Measurements from ENCODE around the gene KLHDC1.
A peak's percentile ranks its signal among the peaks of the same experiment; 100 is the strongest.

The KLHDC1 gene

DNA sequence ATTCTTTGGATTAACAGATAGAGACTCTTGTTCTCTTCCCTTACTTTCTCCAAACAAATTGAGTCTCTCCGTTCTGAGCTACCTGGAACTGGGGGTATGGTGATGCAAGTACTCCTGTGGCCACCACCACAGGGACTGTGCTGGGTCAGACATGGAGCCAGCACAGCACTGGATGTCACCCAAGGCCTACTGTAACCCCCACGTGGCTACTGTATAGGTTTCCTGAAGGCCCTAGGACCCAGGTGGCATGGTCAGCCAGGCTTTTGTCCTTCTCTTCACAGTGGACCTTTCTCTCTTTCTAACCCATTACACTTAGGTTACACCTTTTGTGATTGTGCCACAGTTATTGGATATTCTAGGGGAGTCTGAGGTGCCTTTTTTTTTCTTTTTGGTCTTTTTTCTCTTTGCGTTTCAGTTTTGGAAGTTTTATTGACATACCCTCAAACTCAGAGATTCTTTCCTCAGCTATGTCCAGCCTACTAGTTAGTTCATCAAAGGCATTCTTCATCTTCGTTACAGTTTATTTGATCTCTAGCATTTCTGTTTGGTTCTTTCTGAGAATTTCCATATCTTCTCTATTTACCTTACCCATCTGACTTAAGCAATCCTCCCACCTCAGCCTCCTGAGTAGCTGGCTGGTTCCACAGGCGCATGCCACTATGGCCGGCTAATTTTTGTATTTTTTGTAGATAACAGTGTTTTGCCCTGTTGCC, 69.1 kb downstream of the KLHDC1 start:
- peaks cover 2 to 4% of the 10 kb centered on the region in 2 experiments for H3K4me1 ChIP-seq (ENCODE audit: control insufficient read depth in 1 of 2, insufficient read depth in 1 of 2, low read depth in 1 of 2, low read length in 1 of 2)
- TF ChIP-seq, protein P1, sequence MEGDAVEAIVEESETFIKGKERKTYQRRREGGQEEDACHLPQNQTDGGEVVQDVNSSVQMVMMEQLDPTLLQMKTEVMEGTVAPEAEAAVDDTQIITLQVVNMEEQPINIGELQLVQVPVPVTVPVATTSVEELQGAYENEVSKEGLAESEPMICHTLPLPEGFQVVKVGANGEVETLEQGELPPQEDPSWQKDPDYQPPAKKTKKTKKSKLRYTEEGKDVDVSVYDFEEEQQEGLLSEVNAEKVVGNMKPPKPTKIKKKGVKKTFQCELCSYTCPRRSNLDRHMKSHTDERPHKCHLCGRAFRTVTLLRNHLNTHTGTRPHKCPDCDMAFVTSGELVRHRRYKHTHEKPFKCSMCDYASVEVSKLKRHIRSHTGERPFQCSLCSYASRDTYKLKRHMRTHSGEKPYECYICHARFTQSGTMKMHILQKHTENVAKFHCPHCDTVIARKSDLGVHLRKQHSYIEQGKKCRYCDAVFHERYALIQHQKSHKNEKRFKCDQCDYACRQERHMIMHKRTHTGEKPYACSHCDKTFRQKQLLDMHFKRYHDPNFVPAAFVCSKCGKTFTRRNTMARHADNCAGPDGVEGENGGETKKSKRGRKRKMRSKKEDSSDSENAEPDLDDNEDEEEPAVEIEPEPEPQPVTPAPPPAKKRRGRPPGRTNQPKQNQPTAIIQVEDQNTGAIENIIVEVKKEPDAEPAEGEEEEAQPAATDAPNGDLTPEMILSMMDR (IDR thresholded peaks at IDR 0.05), result no peak
- H3K27me3 ChIP-seq, result no peaks in the 10 kb centered on the region
- no peaks in the 10 kb centered on the region for H3K36me3 ChIP-seq
- H3K4me3 ChIP-seq (ENCODE audit: low read depth in 1 of 2, low read length in 1 of 2), result no peak overlapping the region
- H3K9me3 ChIP-seq, result no peaks in the 10 kb centered on the region
- no peak overlapping the region for H3K27ac ChIP-seq

DNA sequence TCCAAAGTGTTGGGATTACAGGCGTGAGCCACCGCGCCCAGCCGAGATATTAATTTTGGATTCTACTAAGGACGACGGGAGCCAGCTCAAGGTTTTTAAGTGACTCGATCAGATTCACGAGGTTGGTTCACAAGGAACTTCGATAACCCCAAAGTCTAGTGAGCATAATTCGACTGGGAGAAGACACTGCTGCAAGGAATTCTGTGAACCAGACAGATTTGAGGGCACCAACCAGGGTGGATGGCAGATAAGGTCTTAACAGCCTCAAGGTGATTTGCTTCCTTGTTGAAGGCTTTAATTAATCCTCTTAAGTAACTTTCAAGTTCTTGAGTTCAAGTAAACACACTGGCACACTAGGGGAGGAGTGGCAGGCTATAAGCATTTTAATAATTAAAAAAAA, 73.9 kb downstream of the KLHDC1 start:
- peaks cover 16 to 18% of the 10 kb centered on the region in 2 experiments for H3K4me1 ChIP-seq (ENCODE audit: control insufficient read depth in 1 of 2, insufficient read depth in 1 of 2, low read depth in 1 of 2, low read length in 1 of 2)
- peak overlapping the region; percentile 98 for H3K27ac ChIP-seq
- TF ChIP-seq, protein P1 (IDR thresholded peaks at IDR 0.05), result no peak
- no peaks in the 10 kb centered on the region for H3K27me3 ChIP-seq
- H3K36me3 ChIP-seq, result no peaks in the 10 kb centered on the region
- H3K9me3 ChIP-seq, result no peaks in the 10 kb centered on the region
- H3K4me3 ChIP-seq (ENCODE audit: low read depth in 1 of 2, low read length in 1 of 2), result peak overlapping the region; percentile 78 to 88

DNA sequence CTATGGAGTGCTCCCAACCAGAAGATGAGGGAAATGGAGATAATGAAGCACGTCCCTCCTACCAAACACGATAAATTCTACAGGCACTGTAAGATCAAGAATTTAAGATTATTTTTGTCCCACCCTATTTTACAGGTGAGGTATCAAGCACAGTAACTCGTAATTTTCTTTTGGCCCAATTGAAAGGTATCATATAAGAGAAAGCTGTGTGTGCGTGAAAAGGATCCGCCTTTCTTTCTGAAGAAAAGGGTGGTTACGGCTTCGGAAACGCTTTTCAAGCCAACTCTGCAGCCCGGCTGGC, 74.3 kb downstream of the KLHDC1 start:
- Histone ChIP-seq H3K27me3 (no peaks in the 10 kb centered on the region), H3K36me3 (no peaks in the 10 kb centered on the region), H3K27ac (peak overlapping the region; percentile 98), H3K9me3 (no peaks in the 10 kb centered on the region), H3K4me1 (ENCODE audit: control insufficient read depth in 1 of 2, insufficient read depth in 1 of 2, low read depth in 1 of 2, low read length in 1 of 2) (peaks cover 16 to 18% of the 10 kb centered on the region in 2 experiments), H3K4me3 (ENCODE audit: low read depth in 1 of 2, low read length in 1 of 2) (peak overlapping the region; percentile 78 to 88)
- TF ChIP-seq, protein P1 (IDR thresholded peaks at IDR 0.05), result no peak

DNA sequence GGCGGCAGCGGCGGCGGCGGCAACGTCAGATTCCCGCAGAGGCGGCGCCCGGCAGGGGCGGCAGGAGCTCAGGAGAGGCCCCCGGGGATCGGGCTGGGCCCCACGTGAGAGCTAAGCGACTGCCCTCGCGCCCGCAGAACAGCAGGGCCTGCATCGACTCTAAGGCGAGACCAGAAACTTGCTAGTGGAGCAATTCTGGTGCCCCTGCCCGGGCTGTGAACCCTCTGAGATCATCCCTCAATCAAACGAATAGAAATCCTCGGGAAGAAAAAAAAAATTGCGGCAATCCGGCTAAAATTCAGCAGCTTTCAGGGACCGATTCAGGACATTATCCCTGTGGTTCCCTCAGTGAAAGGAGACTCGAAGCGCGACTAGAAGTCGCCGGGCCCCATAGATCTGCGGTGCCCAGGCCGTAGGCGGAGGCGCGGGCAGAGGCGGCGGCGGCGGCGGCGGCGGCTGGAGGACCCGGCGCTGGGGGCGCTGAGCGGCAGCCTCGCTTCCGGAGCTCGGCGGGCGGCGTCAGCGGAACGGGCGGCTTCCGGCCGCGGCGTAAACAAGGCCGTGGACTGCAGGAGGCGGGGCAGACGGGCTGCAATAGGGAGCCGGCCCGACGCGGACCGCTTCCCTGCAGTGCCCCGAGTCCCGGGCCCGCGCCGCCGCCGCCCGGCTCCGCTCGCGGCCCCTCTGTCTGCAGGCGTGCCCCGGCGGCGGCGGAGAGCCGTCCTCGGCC, 74.8 kb downstream of the KLHDC1 start, which contains the start of gene KLHDC2:
Gene KLHDC2 (plus strand): TSS at position 583 of the 730 bp plus-strand sequence. CDS start 316 bp downstream, outside the sequence.
- Histone ChIP-seq H3K27me3 (no peaks in the 10 kb centered on the region), H3K9me3 (no peaks in the 10 kb centered on the region), H3K4me3 (ENCODE audit: low read depth in 1 of 2, low read length in 1 of 2) (peak within 1 kb of the TSS; percentile 78 to 88), H3K4me1 (ENCODE audit: control insufficient read depth in 1 of 2, insufficient read depth in 1 of 2, low read depth in 1 of 2, low read length in 1 of 2) (peaks cover 16 to 18% of the 10 kb centered on the region in 2 experiments), H3K36me3 (no peaks in the 10 kb centered on the region), H3K27ac (peak within 1 kb of the TSS; percentile 98)
- TF ChIP-seq, protein P1 (IDR thresholded peaks at IDR 0.05), result peak; percentile 59

DNA sequence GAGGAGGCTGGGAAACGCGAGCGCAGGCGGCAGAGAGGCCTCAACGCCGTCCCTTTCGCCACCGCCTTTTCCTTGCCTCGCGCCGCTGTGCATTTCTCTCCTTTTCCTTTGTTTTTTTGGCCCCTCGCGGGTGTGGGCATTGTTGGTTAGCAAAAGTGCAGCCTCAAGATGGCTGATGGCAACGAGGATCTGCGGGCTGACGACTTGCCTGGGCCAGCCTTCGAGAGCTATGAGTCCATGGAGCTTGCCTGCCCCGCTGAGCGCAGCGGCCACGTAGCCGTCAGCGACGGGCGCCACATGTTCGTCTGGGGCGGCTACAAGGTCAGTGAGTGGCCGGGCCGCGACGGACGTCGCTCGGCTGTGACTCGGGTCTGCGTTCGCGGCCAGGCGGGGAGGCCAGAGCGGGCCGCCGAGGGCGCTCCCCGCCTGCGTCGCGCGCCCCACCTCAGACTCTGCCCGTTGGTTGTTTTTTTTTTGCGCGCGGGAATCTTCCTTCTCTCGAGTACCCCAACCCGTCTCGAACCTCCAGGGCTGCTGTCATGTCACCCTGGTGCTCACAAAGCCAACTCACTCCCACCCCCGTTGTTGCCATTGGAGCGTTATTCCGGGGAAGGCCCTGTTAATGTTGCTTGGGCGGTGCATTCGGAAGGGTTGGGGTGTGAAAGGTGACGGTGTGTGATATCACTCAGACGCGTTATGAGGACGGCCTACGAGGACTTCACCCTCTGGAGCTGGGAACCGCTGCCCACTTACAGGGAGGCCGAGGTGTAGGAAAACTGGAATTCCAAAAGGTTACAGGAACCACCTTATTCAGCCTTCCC, 75.6 kb downstream of the KLHDC1 start:
- Histone ChIP-seq H3K27me3 (no peaks in the 10 kb centered on the region), H3K27ac (peak overlapping the region; percentile 98), H3K4me3 (ENCODE audit: low read depth in 1 of 2, low read length in 1 of 2) (peak overlapping the region; percentile 78 to 88), H3K9me3 (no peaks in the 10 kb centered on the region), H3K4me1 (ENCODE audit: control insufficient read depth in 1 of 2, insufficient read depth in 1 of 2, low read depth in 1 of 2, low read length in 1 of 2) (peaks cover 16 to 18% of the 10 kb centered on the region in 2 experiments), H3K36me3 (no peaks in the 10 kb centered on the region)
- TF ChIP-seq, protein P1 (IDR thresholded peaks at IDR 0.05), result no peak

Data from neutrophil (primary cell).